Measurements from ENCODE around the gene ABLIM3.

DNA sequence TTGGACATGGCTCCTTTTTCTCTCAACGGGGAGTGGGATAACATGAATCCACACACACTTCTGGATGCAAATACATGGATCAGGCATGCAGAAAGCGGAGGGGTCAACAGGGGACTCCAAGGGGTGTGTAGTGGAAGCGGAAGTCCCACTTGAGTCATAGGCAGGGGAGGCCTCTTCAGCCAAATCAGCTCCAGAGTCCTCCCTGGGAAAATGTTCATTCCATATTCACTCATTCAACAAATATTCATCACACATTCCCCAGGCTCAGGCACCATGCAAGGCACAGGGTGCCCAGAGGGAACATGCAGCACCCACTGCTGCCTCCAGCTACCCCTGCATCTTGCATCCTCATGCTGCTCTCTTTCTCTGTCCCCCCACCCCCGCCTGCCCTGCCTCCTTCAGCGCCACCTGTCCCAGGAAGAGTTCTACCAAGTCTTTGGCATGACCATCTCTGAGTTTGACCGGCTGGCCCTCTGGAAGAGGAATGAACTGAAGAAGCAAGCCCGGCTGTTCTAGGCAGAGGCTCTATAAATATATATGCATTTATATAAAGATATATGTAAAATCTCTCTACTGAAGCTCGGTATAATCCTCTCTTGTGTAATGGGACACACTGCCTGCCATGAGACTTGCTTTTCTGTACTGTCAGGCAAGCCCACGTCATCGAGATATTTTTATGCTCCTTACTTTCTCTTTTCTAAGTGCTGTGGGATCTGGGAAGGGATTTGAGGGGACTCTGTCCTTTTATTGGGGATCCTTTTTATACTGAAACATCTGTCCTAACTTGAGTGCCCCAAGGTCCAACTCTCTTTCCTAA is 116.8 kb downstream of the ABLIM3 start:
- TF ChIP-seq, protein P1, sequence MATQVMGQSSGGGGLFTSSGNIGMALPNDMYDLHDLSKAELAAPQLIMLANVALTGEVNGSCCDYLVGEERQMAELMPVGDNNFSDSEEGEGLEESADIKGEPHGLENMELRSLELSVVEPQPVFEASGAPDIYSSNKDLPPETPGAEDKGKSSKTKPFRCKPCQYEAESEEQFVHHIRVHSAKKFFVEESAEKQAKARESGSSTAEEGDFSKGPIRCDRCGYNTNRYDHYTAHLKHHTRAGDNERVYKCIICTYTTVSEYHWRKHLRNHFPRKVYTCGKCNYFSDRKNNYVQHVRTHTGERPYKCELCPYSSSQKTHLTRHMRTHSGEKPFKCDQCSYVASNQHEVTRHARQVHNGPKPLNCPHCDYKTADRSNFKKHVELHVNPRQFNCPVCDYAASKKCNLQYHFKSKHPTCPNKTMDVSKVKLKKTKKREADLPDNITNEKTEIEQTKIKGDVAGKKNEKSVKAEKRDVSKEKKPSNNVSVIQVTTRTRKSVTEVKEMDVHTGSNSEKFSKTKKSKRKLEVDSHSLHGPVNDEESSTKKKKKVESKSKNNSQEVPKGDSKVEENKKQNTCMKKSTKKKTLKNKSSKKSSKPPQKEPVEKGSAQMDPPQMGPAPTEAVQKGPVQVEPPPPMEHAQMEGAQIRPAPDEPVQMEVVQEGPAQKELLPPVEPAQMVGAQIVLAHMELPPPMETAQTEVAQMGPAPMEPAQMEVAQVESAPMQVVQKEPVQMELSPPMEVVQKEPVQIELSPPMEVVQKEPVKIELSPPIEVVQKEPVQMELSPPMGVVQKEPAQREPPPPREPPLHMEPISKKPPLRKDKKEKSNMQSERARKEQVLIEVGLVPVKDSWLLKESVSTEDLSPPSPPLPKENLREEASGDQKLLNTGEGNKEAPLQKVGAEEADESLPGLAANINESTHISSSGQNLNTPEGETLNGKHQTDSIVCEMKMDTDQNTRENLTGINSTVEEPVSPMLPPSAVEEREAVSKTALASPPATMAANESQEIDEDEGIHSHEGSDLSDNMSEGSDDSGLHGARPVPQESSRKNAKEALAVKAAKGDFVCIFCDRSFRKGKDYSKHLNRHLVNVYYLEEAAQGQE (IDR thresholded peaks at IDR 0.05; ENCODE audit: unreplicated experiment): no peak
- TF ChIP-seq, protein P2, sequence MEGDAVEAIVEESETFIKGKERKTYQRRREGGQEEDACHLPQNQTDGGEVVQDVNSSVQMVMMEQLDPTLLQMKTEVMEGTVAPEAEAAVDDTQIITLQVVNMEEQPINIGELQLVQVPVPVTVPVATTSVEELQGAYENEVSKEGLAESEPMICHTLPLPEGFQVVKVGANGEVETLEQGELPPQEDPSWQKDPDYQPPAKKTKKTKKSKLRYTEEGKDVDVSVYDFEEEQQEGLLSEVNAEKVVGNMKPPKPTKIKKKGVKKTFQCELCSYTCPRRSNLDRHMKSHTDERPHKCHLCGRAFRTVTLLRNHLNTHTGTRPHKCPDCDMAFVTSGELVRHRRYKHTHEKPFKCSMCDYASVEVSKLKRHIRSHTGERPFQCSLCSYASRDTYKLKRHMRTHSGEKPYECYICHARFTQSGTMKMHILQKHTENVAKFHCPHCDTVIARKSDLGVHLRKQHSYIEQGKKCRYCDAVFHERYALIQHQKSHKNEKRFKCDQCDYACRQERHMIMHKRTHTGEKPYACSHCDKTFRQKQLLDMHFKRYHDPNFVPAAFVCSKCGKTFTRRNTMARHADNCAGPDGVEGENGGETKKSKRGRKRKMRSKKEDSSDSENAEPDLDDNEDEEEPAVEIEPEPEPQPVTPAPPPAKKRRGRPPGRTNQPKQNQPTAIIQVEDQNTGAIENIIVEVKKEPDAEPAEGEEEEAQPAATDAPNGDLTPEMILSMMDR (conservative IDR thresholded peaks at IDR 0.05; ENCODE audit: low read depth in 2 of 2): no peak
- TF ChIP-seq JUNB (IDR thresholded peaks at IDR 0.05; ENCODE audit: unreplicated experiment) (no peak), EZH2phosphoT487 (IDR thresholded peaks at IDR 0.05; ENCODE audit: unreplicated experiment) (no peak), EZH2 (IDR thresholded peaks at IDR 0.05; ENCODE audit: low read depth, unreplicated experiment) (no peak), CREB1 (CRISPR knock-in tag; IDR thresholded peaks at IDR 0.05; ENCODE audit: low read depth) (no peak), ETS1 (IDR thresholded peaks at IDR 0.05) (no peak), POLR2AphosphoS5 (IDR thresholded peaks at IDR 0.05; ENCODE audit: low read depth) (no peak), NANOG (IDR thresholded peaks at IDR 0.05; ENCODE audit: borderline replicate concordance) (no peak), STAT1 (IDR thresholded peaks at IDR 0.05; ENCODE audit: unreplicated experiment) (no peak)

All from GM23338 (cell line).